HG03565 (cell line): ENCODE measurements around the gene ANO10.

Experiments
- ATAC-seq: cut with Tn5 transposase; IDR thresholded peaks from one replicate; pipeline ENCODE4 v1.9.1; 2021; ENCODE audit warnings: mild to moderate bottlenecking, moderate library complexity; ENCODE audit not compliant: unreplicated experiment

Gene ANO10

GRCh38 chr3:43425829-43426228 lies 196.0 kb downstream of the ANO10 start:
- ATAC-seq = no peak

- ATAC-seq = no peak
Observed at GRCh38 chr3:43423639-43424038, 198.2 kb downstream of the ANO10 start.

- ATAC-seq = no peak
Observed at GRCh38 chr3:43423142-43423541, 198.7 kb downstream of the ANO10 start.

DNA sequence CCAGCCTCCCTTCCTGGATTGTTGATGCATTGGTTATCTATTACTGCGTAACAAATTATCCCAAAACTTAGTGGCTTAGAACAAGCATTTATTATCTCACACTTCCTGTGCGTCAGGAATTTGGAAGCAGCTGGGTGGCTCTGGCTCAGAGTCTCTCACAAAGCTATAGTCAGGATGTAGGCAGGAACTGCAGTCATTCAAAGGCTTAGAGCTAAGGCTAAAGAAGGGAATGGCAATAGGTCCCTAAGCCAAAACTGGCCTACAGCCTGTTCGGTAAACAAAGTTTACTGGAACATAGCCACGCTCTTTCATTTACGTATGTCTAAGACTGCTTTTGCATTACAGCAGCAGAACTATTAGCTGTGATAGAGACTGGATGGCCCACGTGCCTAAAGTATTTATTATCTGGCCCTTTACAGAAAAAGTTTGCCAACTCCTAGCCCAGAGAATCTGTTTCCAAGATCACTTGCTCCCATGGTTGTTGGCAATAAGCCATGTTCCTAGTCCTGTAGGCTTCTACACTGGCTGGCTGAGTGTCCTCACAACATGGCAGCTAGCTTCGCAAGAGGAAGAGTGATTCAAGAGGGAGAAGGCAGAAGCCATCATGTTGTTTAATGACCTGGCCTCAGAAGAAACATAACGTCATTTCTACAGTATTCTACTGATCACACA lies 203.1 kb downstream of the ANO10 start:
- ATAC-seq = no peak

- ATAC-seq = no peak
Observed at GRCh38 chr3:43417133-43417532, 204.7 kb downstream of the ANO10 start.

DNA sequence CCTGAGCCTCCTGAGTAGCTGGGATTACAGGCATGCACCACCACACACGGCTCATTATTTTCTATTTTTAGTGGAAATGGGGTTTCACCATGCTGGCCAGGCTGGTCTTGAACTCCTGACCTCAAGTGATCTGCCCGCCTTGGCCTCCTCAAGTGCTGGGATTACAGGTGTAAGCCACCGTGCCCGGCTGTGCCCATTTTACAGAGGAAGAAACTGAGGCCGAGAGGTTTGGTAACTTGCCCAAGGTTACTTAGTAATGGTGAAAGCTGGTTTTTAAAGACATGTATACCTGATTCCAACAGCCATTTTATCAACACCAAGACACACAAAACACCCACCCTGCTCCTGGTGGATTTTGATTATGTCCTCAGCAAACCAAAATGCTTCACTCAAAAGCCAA lies 206.7 kb downstream of the ANO10 start:
- no peak for ATAC-seq

GRCh38 chr3:43413676-43414368 lies 208.0 kb downstream of the ANO10 start:
- no peak for ATAC-seq

DNA sequence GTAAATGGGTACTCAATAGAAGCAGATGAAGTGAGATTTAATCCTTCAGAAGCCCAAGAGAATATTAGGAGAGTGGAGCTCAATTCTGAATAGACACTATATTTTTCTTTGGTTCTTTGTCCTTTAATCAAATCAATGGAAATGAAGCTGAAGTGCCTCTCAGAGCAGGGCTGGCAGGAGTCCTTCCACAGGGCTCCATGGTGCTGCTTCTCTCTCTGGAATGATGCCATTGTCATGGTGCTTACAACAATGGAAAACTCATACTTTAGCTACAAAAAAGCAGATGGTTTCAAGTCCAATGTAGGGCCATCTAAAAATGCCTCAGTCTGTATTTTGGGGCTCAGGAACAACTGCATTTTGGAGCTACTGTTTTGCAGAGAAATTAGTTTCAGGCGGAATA lies 210.4 kb downstream of the ANO10 start:
- ATAC-seq = no peak

DNA sequence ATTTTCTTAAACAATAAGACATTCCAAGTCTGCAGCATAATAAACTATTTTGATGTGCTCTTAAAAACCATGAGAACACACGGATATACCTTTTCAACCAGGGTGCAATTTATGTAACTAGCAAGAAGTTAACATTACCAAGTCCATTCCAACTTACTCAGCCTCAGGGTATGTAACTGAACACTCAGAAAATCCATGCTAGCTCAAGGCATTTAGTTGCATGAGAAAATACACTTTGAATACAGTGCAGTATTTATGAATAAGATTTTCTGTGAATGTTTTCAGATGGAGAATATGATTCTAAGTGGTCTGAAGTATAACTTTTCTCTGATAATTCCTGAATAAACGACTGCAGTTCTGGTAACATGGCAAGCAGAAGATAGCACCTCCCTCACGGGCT lies 211.2 kb downstream of the ANO10 start:
- no peak for ATAC-seq

DNA sequence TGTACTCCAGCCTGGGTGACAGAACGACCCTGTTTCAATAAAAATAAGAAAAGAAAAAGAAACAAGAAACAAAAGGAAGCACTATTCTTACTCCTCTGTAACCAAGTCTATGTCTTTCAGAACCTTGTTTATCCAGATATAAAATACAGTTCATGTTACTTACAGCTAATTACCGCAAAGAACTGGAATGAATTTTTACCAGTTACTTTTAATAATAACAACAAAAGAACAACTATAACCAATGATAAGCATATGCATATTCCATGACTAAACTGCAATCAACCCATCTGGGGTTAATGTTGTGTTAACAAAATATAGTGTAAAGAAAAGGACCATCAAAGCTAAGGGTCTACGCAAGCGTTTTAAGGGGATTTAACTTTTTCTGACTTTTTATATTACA lies 212.3 kb downstream of the ANO10 start:
- ATAC-seq = no peak

DNA sequence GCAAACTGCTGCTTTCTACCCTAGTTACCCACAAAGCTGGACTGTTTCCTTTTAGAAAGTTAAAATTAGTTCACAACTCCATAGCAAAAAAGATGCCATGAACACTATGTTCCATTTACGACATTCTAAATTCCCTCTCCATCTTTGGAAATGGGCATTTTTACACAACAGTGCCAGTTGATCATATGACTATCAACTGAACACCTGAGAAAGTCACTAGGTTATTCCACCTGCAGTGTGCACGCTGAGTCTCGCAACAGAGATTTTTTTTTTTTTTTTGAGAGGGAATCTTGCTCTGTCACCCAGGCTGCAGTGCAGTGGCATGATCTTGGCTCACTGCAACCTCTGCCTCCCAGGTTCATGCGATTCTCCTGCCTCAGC lies 215.2 kb downstream of the ANO10 start:
- ATAC-seq = no peak

DNA sequence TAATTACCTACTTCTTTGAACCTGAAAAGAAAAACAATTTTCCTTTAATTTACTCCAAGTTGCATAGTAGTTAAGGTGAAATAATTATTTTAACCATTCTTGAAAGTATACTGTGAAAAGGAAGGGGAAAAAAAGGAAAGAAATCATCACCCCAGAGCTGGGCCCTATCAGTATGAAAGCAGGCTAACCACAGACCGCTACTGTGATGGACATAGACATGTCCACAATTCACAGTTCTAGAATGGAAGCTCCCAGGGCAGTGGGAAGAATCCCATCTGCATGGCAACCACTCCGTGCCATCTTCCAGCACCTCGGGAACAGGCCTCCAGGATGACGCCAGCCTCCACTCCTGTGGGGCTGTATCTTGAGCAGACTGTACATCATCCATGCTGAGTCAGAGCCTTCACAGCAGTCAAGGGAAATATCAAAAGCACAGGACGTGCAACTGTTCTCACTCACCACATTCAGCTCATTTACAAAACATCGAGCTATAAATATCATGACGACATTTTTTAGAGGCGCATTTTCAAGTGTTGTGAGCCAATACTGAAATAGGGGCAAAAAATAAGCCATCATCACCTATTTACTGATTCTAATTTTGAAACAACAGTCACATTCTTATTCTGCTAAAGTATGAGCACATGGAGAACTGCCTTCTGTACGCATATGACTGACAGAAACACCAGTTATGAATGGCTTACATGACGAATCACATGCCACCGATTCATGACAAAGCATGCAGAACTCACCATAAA lies 215.7 kb downstream of the ANO10 start:
- no peak for ATAC-seq

DNA sequence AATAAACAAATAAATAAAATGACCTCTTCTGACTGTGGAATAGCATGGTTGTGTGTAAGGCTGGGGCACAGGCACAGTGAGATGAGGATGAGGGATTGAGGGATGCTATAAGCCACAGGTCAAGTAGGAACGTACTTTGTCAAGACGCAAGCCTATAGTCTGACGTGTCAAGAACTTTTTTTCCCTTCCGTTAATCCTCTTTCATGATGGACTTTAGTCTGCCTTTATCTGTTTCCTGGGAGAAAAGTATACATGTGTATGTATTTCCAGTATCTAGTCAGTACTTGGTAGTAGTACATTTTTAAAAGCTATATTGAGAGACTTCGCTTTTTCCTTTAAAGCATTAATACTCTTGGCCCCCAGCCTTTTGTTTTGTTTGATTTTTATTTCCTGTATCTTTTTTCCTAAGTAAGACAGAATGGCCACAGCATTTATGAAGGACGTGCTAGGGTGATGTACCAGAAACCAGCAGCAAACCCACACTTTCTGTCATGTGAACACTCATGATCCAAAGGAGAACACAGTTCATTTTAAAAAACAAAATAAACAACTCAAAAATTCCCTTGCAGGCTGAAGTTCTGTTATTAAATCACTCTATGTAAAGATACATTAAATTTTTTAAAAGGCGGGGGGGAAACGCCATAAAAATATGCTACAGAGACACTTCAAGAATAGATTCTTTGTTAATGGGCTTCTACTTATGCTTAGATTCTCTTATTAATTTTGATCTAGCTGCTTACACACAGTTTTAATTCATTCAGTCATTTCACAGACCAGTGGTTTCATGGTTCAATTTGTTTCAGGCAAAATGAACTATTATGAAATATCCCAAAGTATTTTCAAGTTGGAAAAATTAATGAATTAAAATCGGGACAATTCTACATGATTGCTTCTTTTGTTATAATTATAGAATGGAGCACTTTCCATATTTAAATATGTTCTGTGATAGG lies 220.8 kb downstream of the ANO10 start:
- no peak for ATAC-seq

GRCh38 chr3:43400167-43400566 lies 221.6 kb downstream of the ANO10 start:
- no peak for ATAC-seq

DNA sequence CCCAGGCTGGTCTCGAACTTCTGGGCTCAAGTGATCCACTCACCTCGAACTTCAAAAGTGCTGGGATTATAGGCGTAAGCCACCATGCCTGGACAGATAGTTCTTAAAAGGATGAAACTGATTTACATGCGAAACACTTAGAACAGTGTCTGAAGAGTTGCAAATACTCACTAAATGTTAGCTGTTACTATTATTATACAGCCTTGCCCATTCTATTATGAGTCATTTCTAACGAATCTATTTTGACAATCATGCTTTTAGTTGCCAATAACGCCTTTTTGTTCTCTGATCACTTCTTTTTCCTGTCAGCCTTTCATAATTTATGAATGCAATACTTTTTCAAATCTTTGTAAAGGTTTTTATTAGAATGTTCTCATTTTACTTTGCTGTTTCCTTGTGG lies 222.8 kb downstream of the ANO10 start:
- no peak for ATAC-seq

DNA sequence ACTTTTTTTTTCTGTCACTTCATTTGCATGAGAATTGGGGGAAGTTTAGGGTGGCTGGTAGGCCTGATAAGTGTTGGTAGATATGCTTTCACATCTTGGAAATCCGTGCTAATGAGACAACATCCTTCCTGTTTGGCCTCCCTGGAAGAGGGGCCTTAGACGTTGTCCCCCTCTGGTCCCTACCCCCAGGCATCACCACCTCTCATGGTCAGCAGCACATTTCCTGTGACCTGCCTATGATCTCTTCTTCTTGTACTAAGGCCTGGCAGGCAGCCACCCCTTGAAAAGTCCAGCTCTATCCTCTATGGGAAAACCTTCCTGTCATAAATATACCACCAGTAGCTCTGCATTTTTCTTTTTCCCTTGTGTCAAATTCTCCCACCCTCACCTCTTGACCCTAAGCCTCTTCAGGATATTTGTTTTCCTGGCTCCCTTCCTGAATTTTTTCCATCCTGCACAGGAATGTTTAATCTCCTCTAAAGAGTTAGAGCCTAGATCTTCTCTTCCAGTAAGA lies 227.7 kb downstream of the ANO10 start:
- ATAC-seq = no peak

DNA sequence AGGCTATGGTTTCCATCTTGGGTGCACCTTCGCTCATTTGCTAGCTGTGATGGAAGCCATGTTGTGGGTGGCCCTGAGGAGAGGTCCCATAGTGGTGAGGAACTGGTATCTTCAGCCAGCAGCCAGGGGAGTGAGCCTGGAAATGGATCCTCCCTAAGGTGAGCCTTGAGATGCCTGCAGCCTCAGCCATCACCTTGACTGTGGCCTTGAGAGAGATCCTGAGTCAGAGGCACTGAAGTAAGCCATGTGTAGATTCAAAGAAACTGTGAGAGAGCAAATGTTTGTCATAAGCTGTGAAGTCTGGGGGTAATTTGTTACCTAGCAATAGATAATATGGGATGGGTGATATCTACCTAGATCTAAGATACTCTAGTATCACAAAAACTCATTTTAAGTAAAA lies 230.2 kb downstream of the ANO10 start:
- no peak for ATAC-seq

DNA sequence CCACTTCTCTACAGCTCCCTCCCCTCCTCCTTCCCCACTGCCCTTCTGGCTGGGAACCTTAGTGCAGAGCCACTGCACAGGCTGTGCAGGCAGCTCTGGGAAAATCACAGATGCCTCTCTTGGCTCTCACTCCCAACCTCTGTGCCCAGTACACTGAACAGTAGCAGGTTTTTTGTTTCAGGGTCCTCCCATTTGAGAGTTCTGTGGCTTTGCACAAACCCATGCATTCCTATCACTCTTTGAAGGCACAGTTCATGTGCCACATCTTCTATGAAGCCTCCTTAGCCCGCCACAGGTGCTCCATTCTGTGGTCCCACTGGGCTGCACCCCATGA lies 231.6 kb downstream of the ANO10 start:
- ATAC-seq = no peak

- no peak for ATAC-seq
Observed at GRCh38 chr3:43389388-43390254, 232.2 kb downstream of the ANO10 start.

GRCh38 chr3:43388915-43389314 lies 232.9 kb downstream of the ANO10 start:
- no peak for ATAC-seq
